Esophagus squamous epithelium (tissue), 5 donors: ENCODE data around the gene HSPA9. TPM values are rescaled to one million over a fixed set of nuclear protein-coding genes. Genes with fewer than 3 reads are reported as not detected.

Experiments
- DNase-seq: peaks from one replicate; lab custom pipeline; 2025; lab: John Stamatoyannopoulos, UW
- H3K27ac ChIP-seq, 4 donors: fragments of 200-600 bp; sonication (generic); one replicate each; pipeline ENCODE4 v1.5.1; 2016 to 2019; ENCODE audit warnings: mild to moderate bottlenecking in 1 of 4
- H3K27me3 ChIP-seq, 4 donors: fragments of 200-600 bp; sonication (generic); 1 replicate in 3 of 4; 2 replicates in 1 of 4; pipeline versions ENCODE4 v1.5.1 to v1.6.0; 2017 to 2021; ENCODE audit warnings: antibody characterized with exemption in 1 of 4
- H3K36me3 ChIP-seq, 3 donors: fragments of 200-600 bp; sonication (generic); one replicate each; pipeline ENCODE4 v1.5.1; 2016 to 2019
- H3K4me1 ChIP-seq, 3 donors: fragments of 200-600 bp; sonication (generic); one replicate each; pipeline ENCODE4 v1.5.1; 2017 to 2019
- H3K4me3 ChIP-seq, 4 donors: fragments of 200-600 bp; sonication (generic); 1 replicate in 3 of 4; 2 replicates in 1 of 4; pipeline ENCODE4 v1.5.1; 2016 to 2019; ENCODE audit warnings: mild to moderate bottlenecking in 2 of 4, moderate library complexity in 1 of 4
- H3K9me3 ChIP-seq, 3 donors: fragments of 200-600 bp; sonication (generic); one replicate each; pipeline ENCODE4 v1.5.1; 2016 to 2019
- POLR2A ChIP-seq, 4 donors: fragments of 450-650 bp; IDR thresholded peaks; one replicate each; pipeline ENCODE4 v1.6.1; 2017; ENCODE audit warnings: antibody characterized with exemption in 4 of 4, mild to moderate bottlenecking in 4 of 4, moderate library complexity in 3 of 4
- WGBS, 2 donors: methylation state at CpG; one replicate each; pipeline ENCODE4 v1.1.5; 2018; 5-methylcytosine and 5-hydroxymethylcytosine counted together
- intact Hi-C: fragments of 100-400 bp; cut with DNase I; formaldehyde crosslinking; loops from one replicate; pipeline ENCODE4 v1.15.0; 2022
- total RNA-seq, 4 donors: library from RNA; depleted of rRNA; stranded (reverse); fragments of >200 nt; gene quantifications; one replicate each; pipeline ENCODE4 v1.1.0, GENCODE V29; 2016
- TF ChIP-seq, protein P1 (sequence below), 6 experiments: fragments of 450-650 bp in 4 of 6; fragments of 200-600 bp in 2 of 6; sonication (generic) in 2 of 6; IDR thresholded peaks; one replicate each; pipeline ENCODE4 v1.5.1; 2016 to 2019; ENCODE audit warnings: antibody characterized with exemption in 6 of 6, mild to moderate bottlenecking in 4 of 6, moderate library complexity in 4 of 6
- donor health status: DM: yes; HTN: yes; CAD: no.

The HSPA9 gene
- total RNA-seq, 4 donors from 2014 or later: 185 to 354 (median 279) TPM

DNA sequence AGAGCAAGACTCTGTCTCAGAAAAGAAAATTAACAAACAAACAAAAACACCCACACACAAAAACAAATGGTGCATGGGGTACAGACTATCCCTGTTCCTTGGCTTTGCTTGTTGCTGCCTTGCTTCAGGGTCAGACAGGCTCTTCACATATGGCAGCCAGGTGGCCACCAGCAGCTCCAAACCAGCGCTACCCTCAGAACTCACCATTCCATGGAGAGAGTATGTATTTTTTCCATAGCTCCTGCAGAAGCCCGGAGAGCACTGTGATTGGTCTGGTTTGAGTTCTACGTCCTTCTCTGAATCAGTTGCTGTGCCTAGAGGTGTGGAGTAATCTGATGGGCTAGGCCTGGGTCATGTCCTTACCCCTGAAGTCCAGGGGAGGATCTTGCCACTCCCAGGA, 25.2 kb upstream of the HSPA9 start:
- Histone ChIP-seq H3K36me3 (no peaks in the 10 kb centered on the region), H3K4me3 (no peak overlapping the region), H3K27me3 (no peaks in the 10 kb centered on the region), H3K4me1 (peaks cover 0 to 26% (median 0%) of the 10 kb centered on the region in 3 donors), H3K9me3 (no peaks in the 10 kb centered on the region), H3K27ac (no peak overlapping the region)
- TF ChIP-seq, protein P1, sequence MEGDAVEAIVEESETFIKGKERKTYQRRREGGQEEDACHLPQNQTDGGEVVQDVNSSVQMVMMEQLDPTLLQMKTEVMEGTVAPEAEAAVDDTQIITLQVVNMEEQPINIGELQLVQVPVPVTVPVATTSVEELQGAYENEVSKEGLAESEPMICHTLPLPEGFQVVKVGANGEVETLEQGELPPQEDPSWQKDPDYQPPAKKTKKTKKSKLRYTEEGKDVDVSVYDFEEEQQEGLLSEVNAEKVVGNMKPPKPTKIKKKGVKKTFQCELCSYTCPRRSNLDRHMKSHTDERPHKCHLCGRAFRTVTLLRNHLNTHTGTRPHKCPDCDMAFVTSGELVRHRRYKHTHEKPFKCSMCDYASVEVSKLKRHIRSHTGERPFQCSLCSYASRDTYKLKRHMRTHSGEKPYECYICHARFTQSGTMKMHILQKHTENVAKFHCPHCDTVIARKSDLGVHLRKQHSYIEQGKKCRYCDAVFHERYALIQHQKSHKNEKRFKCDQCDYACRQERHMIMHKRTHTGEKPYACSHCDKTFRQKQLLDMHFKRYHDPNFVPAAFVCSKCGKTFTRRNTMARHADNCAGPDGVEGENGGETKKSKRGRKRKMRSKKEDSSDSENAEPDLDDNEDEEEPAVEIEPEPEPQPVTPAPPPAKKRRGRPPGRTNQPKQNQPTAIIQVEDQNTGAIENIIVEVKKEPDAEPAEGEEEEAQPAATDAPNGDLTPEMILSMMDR (IDR thresholded peaks at IDR 0.05): no peak
- no peak for TF ChIP-seq POLR2A (IDR thresholded peaks at IDR 0.05)
- intact Hi-C loops: no loop called here
- WGBS, 2 donors: 95 to 100% methylated on average over 2 to 3 of the region's 3 CpGs
- no peak for DNase-seq

DNA sequence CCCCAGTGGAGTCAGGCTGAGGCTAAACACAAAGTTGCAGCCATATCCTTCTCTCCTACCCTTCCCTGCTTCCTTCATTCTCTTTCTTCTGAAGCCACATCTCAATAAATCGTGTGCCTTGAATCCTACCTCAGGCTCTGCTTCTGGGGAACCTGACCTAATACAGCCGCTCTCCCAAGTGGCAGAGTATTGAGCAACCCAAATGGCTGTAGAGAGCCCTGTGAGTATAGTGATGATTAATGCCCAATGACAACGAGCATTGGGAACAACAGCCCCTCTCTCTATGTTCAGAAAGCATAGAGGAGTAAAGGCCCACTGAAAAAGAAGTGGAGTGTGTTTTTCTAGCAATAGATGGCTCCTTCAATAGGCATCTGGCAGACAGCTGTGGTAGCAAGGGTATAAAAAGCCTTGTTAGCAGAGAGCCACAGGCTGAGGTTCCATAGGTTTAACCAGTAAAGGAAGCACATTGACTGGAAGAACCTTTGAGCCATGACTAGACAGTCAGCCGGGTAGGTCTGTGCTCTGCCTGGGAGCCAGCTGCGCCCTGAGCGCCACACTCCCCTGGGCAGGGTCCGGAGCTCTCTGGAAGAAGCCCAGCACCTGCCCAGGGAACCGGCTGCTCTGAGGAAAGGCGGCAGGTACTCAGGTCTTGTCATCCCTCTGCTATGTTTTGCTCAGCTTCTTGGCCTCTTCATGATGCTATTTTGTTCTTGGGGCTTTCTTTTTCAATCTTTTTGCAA, 22.6 kb upstream of the HSPA9 start:
- TF ChIP-seq, protein P1 (IDR thresholded peaks at IDR 0.05): no peak
- no peak for TF ChIP-seq POLR2A (IDR thresholded peaks at IDR 0.05)
- DNase-seq: no peak
- Histone ChIP-seq H3K4me1 (peaks cover 0 to 10% (median 0%) of the 10 kb centered on the region in 3 donors), H3K36me3 (no peaks in the 10 kb centered on the region), H3K4me3 (no peak overlapping the region), H3K27me3 (no peaks in the 10 kb centered on the region), H3K9me3 (no peaks in the 10 kb centered on the region), H3K27ac (no peak overlapping the region)
- intact Hi-C loops: no loop called here
- WGBS, 2 donors: 73 to 83% methylated on average over 8 to 9 of the region's 9 CpGs

DNA sequence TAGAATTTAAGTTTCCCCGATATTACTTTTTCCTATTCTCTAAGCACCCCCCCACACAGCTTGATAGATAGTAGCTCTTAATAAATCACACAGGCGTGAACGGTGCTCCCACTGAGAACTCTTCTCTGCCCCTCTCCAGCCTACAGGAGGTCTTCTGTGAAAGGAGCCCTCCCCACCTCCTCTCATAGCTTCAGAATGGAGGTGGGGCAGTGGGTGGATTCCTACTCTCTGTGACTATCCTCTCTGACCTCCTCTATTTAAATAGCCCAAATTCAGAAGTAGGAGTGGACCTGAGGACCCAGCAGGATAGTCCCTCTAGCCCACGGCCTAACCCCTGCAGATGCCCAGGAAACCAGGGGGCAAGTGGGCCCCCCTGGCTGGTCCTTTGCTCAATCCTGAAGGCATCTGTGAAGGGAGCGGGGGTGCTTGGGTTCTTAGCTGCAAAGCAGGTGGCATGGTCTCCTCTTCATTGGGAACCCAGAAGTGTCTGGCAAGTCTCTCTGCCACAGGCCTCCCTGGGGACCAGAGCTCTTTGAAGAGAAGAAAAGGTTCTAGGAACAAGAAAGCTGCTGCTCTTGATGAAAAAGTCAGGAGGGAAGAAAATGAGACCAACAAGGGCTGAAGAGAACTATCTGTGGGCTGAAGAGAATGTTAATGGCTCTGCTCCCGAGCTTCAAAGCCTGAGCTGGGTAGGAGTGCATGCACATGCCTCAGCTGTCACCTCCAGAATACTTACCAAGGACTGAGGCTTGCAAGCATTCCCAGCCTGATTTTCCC, 21.1 kb upstream of the HSPA9 start:
- peaks cover 0 to 1% (median 0%) of the 10 kb centered on the region in 3 donors for H3K4me1 ChIP-seq
- no peak overlapping the region for H3K4me3 ChIP-seq
- H3K36me3 ChIP-seq: no peaks in the 10 kb centered on the region
- intact Hi-C loops: no loop called here
- no peak for DNase-seq
- TF ChIP-seq, protein P1 (IDR thresholded peaks at IDR 0.05): no peak
- TF ChIP-seq POLR2A (IDR thresholded peaks at IDR 0.05): no peak
- H3K27me3 ChIP-seq: no peaks in the 10 kb centered on the region
- H3K27ac ChIP-seq: no peak overlapping the region
- H3K9me3 ChIP-seq: no peaks in the 10 kb centered on the region
- 83 to 90% methylated on average over 4 to 6 of the region's 6 CpGs for WGBS, 2 donors

DNA sequence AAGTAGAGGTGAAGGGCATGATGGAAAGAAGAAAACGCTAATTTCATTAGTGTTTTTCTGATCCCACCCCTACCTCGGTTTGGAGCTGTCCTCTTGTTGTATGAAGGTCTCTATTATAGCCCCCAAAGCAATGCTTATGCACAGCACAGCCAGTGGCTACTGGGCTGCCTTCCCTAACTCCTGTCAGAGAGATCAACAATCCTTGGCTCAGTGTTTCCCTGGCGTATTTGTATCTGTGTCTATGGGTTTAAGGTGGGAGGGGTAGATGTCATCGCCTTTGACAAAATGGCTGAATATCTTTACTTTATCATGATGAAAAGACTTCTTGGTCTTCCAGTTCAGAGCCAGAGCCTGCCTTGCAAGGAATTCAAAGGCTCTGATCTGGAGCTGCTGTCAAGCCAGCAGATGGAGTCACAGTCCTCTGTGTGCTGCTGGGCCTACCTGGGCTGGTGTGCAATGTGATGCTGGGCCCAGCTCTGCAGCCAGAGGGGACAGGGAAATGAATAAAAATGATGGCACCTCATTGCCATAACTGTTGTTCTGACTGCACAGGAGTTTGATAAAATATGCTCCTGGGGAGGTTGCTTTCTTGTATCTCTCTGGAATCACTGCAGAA, 20.1 kb upstream of the HSPA9 start:
- TF ChIP-seq, protein P1 (IDR thresholded peaks at IDR 0.05): peak in 3 of 6 experiments; percentile 20 to 36 (median 24)
- TF ChIP-seq POLR2A (IDR thresholded peaks at IDR 0.05): no peak
- no peaks in the 10 kb centered on the region for H3K36me3 ChIP-seq
- no peaks in the 10 kb centered on the region for H3K4me1 ChIP-seq
- H3K4me3 ChIP-seq: no peak overlapping the region
- H3K27me3 ChIP-seq: no peaks in the 10 kb centered on the region
- 82 to 83% methylated on average over 4 of the region's 4 CpGs for WGBS, 2 donors
- intact Hi-C loops: no loop called here
- H3K9me3 ChIP-seq: no peaks in the 10 kb centered on the region
- H3K27ac ChIP-seq: no peak overlapping the region
- DNase-seq: no peak
